PFSK-1 (cell line): Measurements from ENCODE around the gene NMRK2.

ENCODE experiments used
- FOXP2 ChIP-seq: optimal IDR thresholded peaks from 2 replicates; pipeline ENCODE3; 2011; ENCODE audit warnings: borderline replicate concordance, control low read depth, inconsistent platforms; ENCODE audit not compliant: insufficient read depth; ENCODE audit errors: extremely low read length, extremely low read depth
- POLR2AphosphoS5 ChIP-seq: IDR thresholded peaks from 2 replicates; pipeline ENCODE4 v1.6.1; 2012; ENCODE audit warnings: low read depth, mild to moderate bottlenecking, control low read depth, low read length, moderate library complexity
- REST ChIP-seq, 2 experiments: IDR thresholded peaks; 2 replicates each; pipeline versions ENCODE4 v1.6.1 to v1.8.0; 2011 to 2012; ENCODE audit warnings: low read depth in 2 of 2, low read length in 2 of 2, control low read depth in 1 of 2, inconsistent platforms in 1 of 2, mild to moderate bottlenecking in 1 of 2, moderate library complexity in 1 of 2; ENCODE audit not compliant: insufficient read depth in 1 of 2
- SIN3A ChIP-seq: IDR thresholded peaks from 2 replicates; pipeline ENCODE4 v1.6.1; 2012; ENCODE audit warnings: mild to moderate bottlenecking, low read length, moderate library complexity, borderline replicate concordance; ENCODE audit not compliant: insufficient read depth
- TAF1 ChIP-seq: IDR thresholded peaks from 2 replicates; pipeline ENCODE4 v1.6.1; 2012; ENCODE audit warnings: low read length, control low read depth, borderline replicate concordance; ENCODE audit not compliant: insufficient read depth

The NMRK2 gene

GRCh38 chr19:3958836-3959765 is 26.2 kb downstream of the NMRK2 start:
- TF ChIP-seq FOXP2: no peak
- no peak for TF ChIP-seq POLR2AphosphoS5
- no peak for TF ChIP-seq REST (IDR thresholded peaks at IDR 0.05; ENCODE audit: insufficient read depth in 1 of 2, low read depth in 2 of 2, low read length in 2 of 2)
- no peak for TF ChIP-seq SIN3A
- TF ChIP-seq TAF1: no peak

GRCh38 chr19:3959766-3960131 is 26.9 kb downstream of the NMRK2 start:
- TF ChIP-seq SIN3A (no peak), POLR2AphosphoS5 (no peak), FOXP2 (no peak), REST (IDR thresholded peaks at IDR 0.05; ENCODE audit: insufficient read depth in 1 of 2, low read depth in 2 of 2, low read length in 2 of 2) (no peak), TAF1 (no peak)

GRCh38 chr19:3961007-3961406 is 28.1 kb downstream of the NMRK2 start:
- TF ChIP-seq FOXP2 (no peak), REST (IDR thresholded peaks at IDR 0.05; ENCODE audit: insufficient read depth in 1 of 2, low read depth in 2 of 2, low read length in 2 of 2) (no peak), TAF1 (no peak), POLR2AphosphoS5 (no peak), SIN3A (no peak)

- TF ChIP-seq FOXP2: no peak
- TF ChIP-seq SIN3A: no peak
- TF ChIP-seq TAF1: no peak
- no peak for TF ChIP-seq REST (IDR thresholded peaks at IDR 0.05; ENCODE audit: insufficient read depth in 1 of 2, low read depth in 2 of 2, low read length in 2 of 2)
- no peak for TF ChIP-seq POLR2AphosphoS5
Observed at GRCh38 chr19:3963458-3964255, 30.8 kb downstream of the NMRK2 start.
